Measurements from ENCODE around the gene SLC8A2.

DNA sequence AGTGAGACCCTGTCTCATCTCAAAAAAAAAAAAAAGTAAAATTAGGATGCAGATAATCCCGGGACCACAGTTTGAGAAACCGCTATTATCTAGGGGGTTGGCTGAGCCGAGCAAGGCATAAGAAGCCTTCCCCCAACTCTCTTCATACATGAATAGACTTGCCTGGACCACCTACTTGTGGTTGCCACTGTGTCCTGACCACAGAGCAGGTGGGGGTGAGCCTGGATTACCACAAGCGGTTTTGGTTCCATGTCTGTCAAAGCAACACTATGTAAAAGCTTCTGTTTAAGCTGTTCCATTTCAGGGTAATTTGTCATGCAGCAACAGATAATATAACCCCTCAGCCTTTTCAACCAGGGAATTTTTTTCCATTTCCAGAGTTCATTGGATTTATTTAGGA is 46.4 kb upstream of the SLC8A2 start:
- TF ChIP-seq ZNF384 (IDR thresholded peaks at IDR 0.05) (no peak), TARDBP (IDR thresholded peaks at IDR 0.05) (no peak), FOXA1 (IDR thresholded peaks at IDR 0.05) (no peak), LEF1 (IDR thresholded peaks at IDR 0.05; ENCODE audit: borderline replicate concordance) (no peak), HDGF (IDR thresholded peaks at IDR 0.05; ENCODE audit: borderline replicate concordance) (no peak), BHLHE40 (IDR thresholded peaks at IDR 0.05; ENCODE audit: borderline replicate concordance) (no peak), NFRKB (IDR thresholded peaks at IDR 0.05) (no peak), SP1 (IDR thresholded peaks at IDR 0.05) (no peak), ELF4 (IDR thresholded peaks at IDR 0.05) (no peak), FOXK2 (IDR thresholded peaks at IDR 0.05) (no peak), ARNT (IDR thresholded peaks at IDR 0.05) (no peak), FOXM1 (IDR thresholded peaks at IDR 0.05; ENCODE audit: borderline replicate concordance) (no peak), SUZ12 (IDR thresholded peaks at IDR 0.05) (no peak), L3MBTL2 (conservative IDR thresholded peaks at IDR 0.05) (no peak)

Data from HEK293T (cell line).